K562 (cell line): Measurements from ENCODE around the gene FMO3. TPM values are rescaled to one million over a fixed set of nuclear protein-coding genes. Genes with fewer than 3 reads are reported as not detected.

Experiments
- ATAC-seq: fragments of 200-7000 bp; cut with Tn5 transposase; 3 replicates; pipeline ENCODE4 v1.9.1; 2020; ENCODE audit warnings: moderate library complexity
- BruUV-seq: library from RNA; stranded (reverse); fragments of 400-500 nt; replicated peaks from 2 replicates; lab custom pipeline; 2021; lab: Mats Ljungman, UMichigan
- CTCF ChIA-PET: fragments of 300-600 bp; formaldehyde crosslinking; extraction: SDS; loops from one replicate; lab custom pipeline; 2021; ENCODE audit warnings: low intra/inter-chr PET ratio; lab: Yijun Ruan, JAX
- POLR2A ChIA-PET: fragments of 300-600, 350-650 bp; sonication (Branson Sonifier 250); formaldehyde crosslinking; extraction: SDS; loops from one replicate; lab custom pipeline; 2021; ENCODE audit warnings: antibody characterized with exemption, inconsistent platforms; lab: Yijun Ruan, JAX
- DNase-seq, 4 experiments: peaks; one replicate each; pipeline versions ENCODE4 v3.0.0 to v3.0.0-alpha.2; 2011 to 2018; ENCODE audit warnings: low spot score in 3 of 4, mixed read lengths in 3 of 4; ENCODE audit errors: extremely low read depth in 1 of 4
- FAIRE-seq: peaks from 2 replicates; lab custom pipeline; 2011; peaks lifted over from hg19 to GRCh38; lab: Jason Lieb, UNC
- H2AFZ ChIP-seq: 2 replicates; pipeline ENCODE4 v1.6.0; 2011; ENCODE audit warnings: low read depth, low read length, control low read depth, inconsistent platforms
- H3K27ac ChIP-seq: fragments of 200-600 bp; 3 replicates; pipeline ENCODE4 v1.8.0; 2011; ENCODE audit warnings: low read depth, mild to moderate bottlenecking, control low read depth, inconsistent platforms, low read length, moderate library complexity, mixed read lengths; ENCODE audit errors: extremely low read depth
- H3K27me3 ChIP-seq, 2 experiments: fragments of 300-600 bp in 1 of 2; 2 replicates in 1 of 2; 3 replicates in 1 of 2; pipeline versions ENCODE4 v1.6.0 to v1.8.0; 2011; ENCODE audit warnings: inconsistent platforms in 2 of 2, low read length in 2 of 2, mild to moderate bottlenecking in 1 of 2, mixed read lengths in 1 of 2, moderate library complexity in 1 of 2; ENCODE audit not compliant: control insufficient read depth in 2 of 2, insufficient read depth in 2 of 2
- H3K36me3 ChIP-seq: fragments of 300-600 bp; 3 replicates; pipeline ENCODE4 v1.8.0; 2011; ENCODE audit warnings: mild to moderate bottlenecking, low read length, inconsistent platforms; ENCODE audit not compliant: control insufficient read depth, insufficient read depth
- H3K4me1 ChIP-seq, 2 experiments: fragments of 200-600 bp in 1 of 2; replicated peaks in 1 of 2; 2 replicates in 1 of 2; 3 replicates in 1 of 2; pipeline versions ENCODE4 v1.5.1 to v1.8.0; 2011; ENCODE audit warnings: inconsistent platforms in 2 of 2, low read length in 2 of 2, mild to moderate bottlenecking in 1 of 2, mixed read lengths in 1 of 2, moderate library complexity in 1 of 2; ENCODE audit not compliant: control insufficient read depth in 2 of 2, insufficient read depth in 2 of 2
- H3K4me2 ChIP-seq: 2 replicates; pipeline ENCODE4 v1.6.1; 2011; ENCODE audit warnings: low read length, control low read depth, inconsistent platforms, mixed read lengths; ENCODE audit not compliant: insufficient read depth
- H3K4me3 ChIP-seq: fragments of 200-600 bp; sonication (generic), shearing (Covaris generic); 2 replicates; pipeline ENCODE4 v1.5.1; 2016; ENCODE audit warnings: control low read depth, inconsistent platforms
- H3K79me2 ChIP-seq: fragments of 200-600 bp; 3 replicates; pipeline ENCODE4 v1.8.0; 2011; ENCODE audit warnings: low read length, inconsistent platforms; ENCODE audit not compliant: control insufficient read depth, insufficient read depth
- H3K9ac ChIP-seq, 2 experiments: 2 replicates each; pipeline versions ENCODE4 v1.6.0 to v1.6.1; 2011; ENCODE audit warnings: low read depth in 2 of 2, low read length in 2 of 2, control low read depth in 1 of 2, inconsistent platforms in 1 of 2, mild to moderate bottlenecking in 1 of 2, mixed read lengths in 1 of 2; ENCODE audit not compliant: insufficient read depth in 1 of 2
- H3K9me1 ChIP-seq: one replicate; pipeline ENCODE4 v1.6.0; 2011; ENCODE audit warnings: inconsistent platforms, mild to moderate bottlenecking, low read length, moderate library complexity; ENCODE audit not compliant: control insufficient read depth, insufficient read depth
- H3K9me3 ChIP-seq: replicated peaks from 2 replicates; pipeline ENCODE4 v1.5.1; 2011; ENCODE audit warnings: low read depth, low read length, inconsistent platforms; ENCODE audit not compliant: control insufficient read depth, insufficient read depth
- H4K20me1 ChIP-seq: replicated peaks from 2 replicates; pipeline ENCODE4 v1.6.1; 2011; ENCODE audit warnings: low read length, inconsistent platforms, mixed read lengths; ENCODE audit not compliant: control insufficient read depth, insufficient read depth
- POLR2B ChIP-seq: fragments of 450-650 bp; IDR thresholded peaks from 2 replicates; pipeline ENCODE4 v1.6.1; 2018; ENCODE audit warnings: low read depth; ENCODE audit not compliant: partially characterized antibody
- RFX5 ChIP-seq: IDR thresholded peaks from 2 replicates; pipeline ENCODE4 v1.6.1; 2011; ENCODE audit warnings: low read depth, mild to moderate bottlenecking, improper control_type of control experiment, low read length
- SMAD2 ChIP-seq: fragments of 150-350 bp; IDR thresholded peaks from 2 replicates; pipeline ENCODE4 v1.6.1; 2014; ENCODE audit warnings: low read depth, mild to moderate bottlenecking, low read length
- TEAD1 ChIP-seq, 2 experiments: fragments of 450-650 bp in 1 of 2; sonication (generic) in 1 of 2; formaldehyde crosslinking; IDR thresholded peaks; 2 replicates each; pipeline versions ENCODE4 v1.4.0 to v1.8.0; 2020 to 2022; ENCODE audit warnings: mild to moderate bottlenecking in 2 of 2, missing genetic modification reagents in 1 of 2
- ZNF431 ChIP-seq: sonication (generic); formaldehyde crosslinking; IDR thresholded peaks from 2 replicates; pipeline ENCODE4 v1.8.0; 2022; ENCODE audit warnings: mild to moderate bottlenecking, missing genetic modification reagents
- in situ Hi-C: fragments of 300-500 bp; cut with MboI; formaldehyde crosslinking; loops from 4 replicates; pipeline ENCODE4 v1.15.0; 2018; ENCODE audit warnings: inconsistent platforms, mixed read lengths
- intact Hi-C: fragments of 100-400 bp; cut with micrococcal nuclease; formaldehyde crosslinking; loops from 2 replicates; pipeline ENCODE4 v1.14.2; 2022
- polyA plus RNA-seq, 8 experiments: library from polyadenylated mRNA; depleted of rRNA in 4 of 8; stranded (reverse) in 5 of 8; unstranded in 3 of 8; fragments of >200 nt; fragmentation: Nextera tagmentation in 2 of 8; fragmentation: Illumina TruSeq in 1 of 8; extraction: Ambion mirVana in 2 of 8; extraction: Trizol in 1 of 8; gene quantifications; 2 replicates each; pipeline versions ENCODE4 v1.2.1 to v1.2.3, GENCODE V29; 2011 to 2014; ENCODE audit warnings: inconsistent platforms in 1 of 8, missing spikeins in 1 of 8
- total RNA-seq, 7 experiments: library from RNA; depleted of rRNA in 6 of 7; stranded (reverse); fragments of >200 nt in 6 of 7; fragmentation: Illumina TruSeq in 2 of 7; extraction: Trizol in 2 of 7; gene quantifications; 2 replicates each; pipeline versions ENCODE4 v1.2.1 to v1.2.3, GENCODE V29; 2011 to 2021; ENCODE audit warnings: low replicate concordance in 1 of 7
- TF ChIP-seq, protein P1 (sequence below), 3 experiments: fragments of 200-800 bp in 1 of 3; sonication (Bioruptor generic) in 1 of 3; sonication (generic) in 1 of 3; formaldehyde crosslinking in 1 of 3; IDR thresholded peaks; 2 replicates each; pipeline versions ENCODE4 v1.6.1 to v1.8.0; 2016 to 2022; ENCODE audit warnings: mild to moderate bottlenecking in 2 of 3, missing compliant biosample characterization in 2 of 3, missing genetic modification characterization in 2 of 3, missing genetic modification reagents in 1 of 3
- TF ChIP-seq, protein P2 (sequence below): fragments of 450-650 bp; formaldehyde crosslinking; IDR thresholded peaks from 2 replicates; pipeline ENCODE4 v1.4.0; 2020; ENCODE audit warnings: mild to moderate bottlenecking, mixed read lengths

The FMO3 gene
- total and polyA plus RNA-seq, 9 of the 15 experiments (the other 6 are each of a cell fraction or from before 2014, with no cell fraction given), result not detected

GRCh38 chr1:171122299-171122698 is 31.6 kb downstream of the FMO3 start (continued):
- TF ChIP-seq, protein P1, sequence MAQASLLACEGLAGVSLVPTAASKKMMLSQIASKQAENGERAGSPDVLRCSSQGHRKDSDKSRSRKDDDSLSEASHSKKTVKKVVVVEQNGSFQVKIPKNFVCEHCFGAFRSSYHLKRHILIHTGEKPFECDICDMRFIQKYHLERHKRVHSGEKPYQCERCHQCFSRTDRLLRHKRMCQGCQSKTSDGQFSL (CRISPR knock-in tag; IDR thresholded peaks at IDR 0.05), result no peak
- TF ChIP-seq, protein P1 (tag; IDR thresholded peaks at IDR 0.05), result no peak
- TF ChIP-seq TEAD1 (CRISPR knock-in tag; IDR thresholded peaks at IDR 0.05) (no peak), POLR2B (no peak), RFX5 (no peak), ZNF431 (CRISPR knock-in tag) (no peak)

DNA sequence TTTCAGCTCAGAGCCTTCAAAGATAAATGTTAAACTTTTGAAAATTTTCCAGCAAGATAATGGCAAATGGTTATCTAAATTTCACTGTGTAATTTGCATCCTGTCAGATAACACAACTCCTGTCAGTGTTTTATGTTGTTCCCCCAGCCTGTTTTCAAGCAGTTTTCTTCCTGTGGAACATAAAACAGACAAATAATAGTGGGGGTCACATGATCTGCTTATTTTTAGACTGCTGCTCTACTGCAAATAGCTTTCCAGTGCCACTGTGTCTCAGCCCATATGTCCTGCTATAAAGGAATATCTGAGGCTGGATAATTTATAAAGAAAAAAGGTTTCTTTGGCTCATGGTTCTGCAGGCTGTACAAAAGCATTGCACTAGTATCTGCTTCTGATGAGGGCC is 32.2 kb downstream of the FMO3 start:
- ChIA-PET CTCF (no interaction called here), POLR2A (no interaction called here)
- no peaks in the 10 kb centered on the region for H3K4me1 ChIP-seq
- H3K9me3 ChIP-seq, result no peaks in the 10 kb centered on the region
- H3K36me3 ChIP-seq, result no peaks in the 10 kb centered on the region
- no peaks in the 10 kb centered on the region for H3K79me2 ChIP-seq
- no TSS peak for BruUV-seq
- ATAC-seq (no peak), FAIRE-seq (no peak), DNase-seq (no peak)
- TF ChIP-seq, protein P2, sequence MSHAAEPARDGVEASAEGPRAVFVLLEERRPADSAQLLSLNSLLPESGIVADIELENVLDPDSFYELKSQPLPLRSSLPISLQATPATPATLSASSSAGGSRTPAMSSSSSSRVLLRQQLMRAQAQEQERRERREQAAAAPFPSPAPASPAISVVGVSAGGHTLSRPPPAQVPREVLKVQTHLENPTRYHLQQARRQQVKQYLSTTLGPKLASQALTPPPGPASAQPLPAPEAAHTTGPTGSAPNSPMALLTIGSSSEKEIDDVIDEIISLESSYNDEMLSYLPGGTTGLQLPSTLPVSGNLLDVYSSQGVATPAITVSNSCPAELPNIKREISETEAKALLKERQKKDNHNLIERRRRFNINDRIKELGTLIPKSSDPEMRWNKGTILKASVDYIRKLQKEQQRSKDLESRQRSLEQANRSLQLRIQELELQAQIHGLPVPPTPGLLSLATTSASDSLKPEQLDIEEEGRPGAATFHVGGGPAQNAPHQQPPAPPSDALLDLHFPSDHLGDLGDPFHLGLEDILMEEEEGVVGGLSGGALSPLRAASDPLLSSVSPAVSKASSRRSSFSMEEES (CRISPR knock-in tag), result peak; percentile 33
- no peak for TF ChIP-seq SMAD2
- in situ Hi-C loops (no loop called here), intact Hi-C loops (no loop called here)
- H3K9me1 ChIP-seq, result no peaks in the 10 kb centered on the region
- H2AFZ ChIP-seq, result no peak overlapping the region
- H3K27me3 ChIP-seq, result no peaks in the 10 kb centered on the region
- no peak overlapping the region for H3K9ac ChIP-seq
- no peaks in the 10 kb centered on the region for H4K20me1 ChIP-seq
- no peak overlapping the region for H3K4me3 ChIP-seq
- H3K27ac ChIP-seq, result no peak overlapping the region
- no peak overlapping the region for H3K4me2 ChIP-seq
